Measurements from ENCODE around the gene CAPZB. TPM values are rescaled to one million over a fixed set of nuclear protein-coding genes. Genes with fewer than 3 reads are reported as not detected.

Gene CAPZB
- total RNA-seq, 4 donors from 2014 or later: 107 to 210 (median 119) TPM

- H3K27ac ChIP-seq: no peak overlapping the region
- H3K9me3 ChIP-seq: no peaks in the 10 kb centered on the region
- TF ChIP-seq POLR2A (IDR thresholded peaks at IDR 0.05): no peak
- TF ChIP-seq CTCF (IDR thresholded peaks at IDR 0.05): no peak
- H3K36me3 ChIP-seq: peaks cover 0 to 67% (median 0%) of the 10 kb centered on the region in 3 donors
- H3K4me3 ChIP-seq: no peak overlapping the region
- no peaks in the 10 kb centered on the region for H3K4me1 ChIP-seq
- DNase-seq: no peak
- no peaks in the 10 kb centered on the region for H3K27me3 ChIP-seq
Measured at GRCh38 chr1:19327301-19327700, 158.0 kb downstream of the CAPZB start.

- DNase-seq: no peak
- Histone ChIP-seq H3K27me3 (no peaks in the 10 kb centered on the region), H3K36me3 (peaks cover 0 to 64% (median 0%) of the 10 kb centered on the region in 3 donors)
Measured at GRCh38 chr1:19326748-19327065, 158.6 kb downstream of the CAPZB start.

GRCh38 chr1:19325958-19326747 lies 159.2 kb downstream of the CAPZB start:
- Histone ChIP-seq H3K27me3 (no peaks in the 10 kb centered on the region), H3K27ac (no peak overlapping the region), H3K4me1 (no peaks in the 10 kb centered on the region), H3K9me3 (no peaks in the 10 kb centered on the region), H3K4me3 (no peak overlapping the region), H3K36me3 (peaks cover 0 to 60% (median 0%) of the 10 kb centered on the region in 3 donors)
- TF ChIP-seq POLR2A (IDR thresholded peaks at IDR 0.05) (no peak), CTCF (IDR thresholded peaks at IDR 0.05) (no peak)
- DNase-seq: no peak

More at GRCh38 chr1:19326748-19327065, 158.6 kb downstream of the CAPZB start:
- Histone ChIP-seq H3K9me3 (no peaks in the 10 kb centered on the region), H3K27ac (no peak overlapping the region), H3K4me3 (no peak overlapping the region), H3K4me1 (no peaks in the 10 kb centered on the region)
- no peak for TF ChIP-seq CTCF (IDR thresholded peaks at IDR 0.05)
- no peak for TF ChIP-seq POLR2A (IDR thresholded peaks at IDR 0.05)

- TF ChIP-seq POLR2A (IDR thresholded peaks at IDR 0.05): no peak
- Histone ChIP-seq H3K9me3 (no peaks in the 10 kb centered on the region), H3K4me1 (no peaks in the 10 kb centered on the region), H3K36me3 (peaks cover 0 to 59% (median 0%) of the 10 kb centered on the region in 3 donors), H3K27me3 (no peaks in the 10 kb centered on the region), H3K4me3 (no peak overlapping the region), H3K27ac (no peak overlapping the region)
- no peak for DNase-seq
Measured at GRCh38 chr1:19325368-19325957, 159.9 kb downstream of the CAPZB start.

GRCh38 chr1:19324665-19324990 lies 160.7 kb downstream of the CAPZB start:
- no peak for DNase-seq
- no peaks in the 10 kb centered on the region for H3K27me3 ChIP-seq
- H3K9me3 ChIP-seq: no peaks in the 10 kb centered on the region
- TF ChIP-seq CTCF (IDR thresholded peaks at IDR 0.05) (no peak), POLR2A (IDR thresholded peaks at IDR 0.05) (no peak)
- H3K27ac ChIP-seq: no peak overlapping the region
- H3K36me3 ChIP-seq: peaks cover 0 to 54% (median 0%) of the 10 kb centered on the region in 3 donors
- no peaks in the 10 kb centered on the region for H3K4me1 ChIP-seq
- H3K4me3 ChIP-seq: no peak overlapping the region

- no peak for DNase-seq
- no peaks in the 10 kb centered on the region for H3K9me3 ChIP-seq
- no peaks in the 10 kb centered on the region for H3K4me1 ChIP-seq
- no peak overlapping the region for H3K4me3 ChIP-seq
- TF ChIP-seq POLR2A (IDR thresholded peaks at IDR 0.05) (no peak), CTCF (IDR thresholded peaks at IDR 0.05) (no peak)
- no peaks in the 10 kb centered on the region for H3K27me3 ChIP-seq
- H3K36me3 ChIP-seq: peaks cover 0 to 55% (median 0%) of the 10 kb centered on the region in 3 donors
- no peak overlapping the region for H3K27ac ChIP-seq
Measured at GRCh38 chr1:19323987-19324664, 161.2 kb downstream of the CAPZB start.
